Esophagus squamous epithelium (tissue), 5 donors: ENCODE results near the gene PSAT1. TPM values are rescaled to one million over a fixed set of nuclear protein-coding genes. Genes with fewer than 3 reads are reported as not detected.

Experiments used
- DNase-seq: peaks from one replicate; lab custom pipeline; 2025; lab: John Stamatoyannopoulos, UW
- H3K27ac ChIP-seq, 4 donors: fragments of 200-600 bp; sonication (generic); one replicate each; pipeline ENCODE4 v1.5.1; 2016 to 2019; ENCODE audit warnings: mild to moderate bottlenecking in 1 of 4
- H3K27me3 ChIP-seq, 4 donors: fragments of 200-600 bp; sonication (generic); 1 replicate in 3 of 4; 2 replicates in 1 of 4; pipeline versions ENCODE4 v1.5.1 to v1.6.0; 2017 to 2021; ENCODE audit warnings: antibody characterized with exemption in 1 of 4
- H3K36me3 ChIP-seq, 3 donors: fragments of 200-600 bp; sonication (generic); one replicate each; pipeline ENCODE4 v1.5.1; 2016 to 2019
- H3K4me1 ChIP-seq, 3 donors: fragments of 200-600 bp; sonication (generic); one replicate each; pipeline ENCODE4 v1.5.1; 2017 to 2019
- H3K4me3 ChIP-seq, 4 donors: fragments of 200-600 bp; sonication (generic); 1 replicate in 3 of 4; 2 replicates in 1 of 4; pipeline ENCODE4 v1.5.1; 2016 to 2019; ENCODE audit warnings: mild to moderate bottlenecking in 2 of 4, moderate library complexity in 1 of 4
- H3K9me3 ChIP-seq, 3 donors: fragments of 200-600 bp; sonication (generic); one replicate each; pipeline ENCODE4 v1.5.1; 2016 to 2019
- POLR2A ChIP-seq, 4 donors: fragments of 450-650 bp; IDR thresholded peaks; one replicate each; pipeline ENCODE4 v1.6.1; 2017; ENCODE audit warnings: antibody characterized with exemption in 4 of 4, mild to moderate bottlenecking in 4 of 4, moderate library complexity in 3 of 4
- WGBS, 2 donors: methylation state at CpG; one replicate each; pipeline ENCODE4 v1.1.5; 2018; 5-methylcytosine and 5-hydroxymethylcytosine counted together
- intact Hi-C: fragments of 100-400 bp; cut with DNase I; formaldehyde crosslinking; loops from one replicate; pipeline ENCODE4 v1.15.0; 2022
- total RNA-seq, 4 donors: library from RNA; depleted of rRNA; stranded (reverse); fragments of >200 nt; gene quantifications; one replicate each; pipeline ENCODE4 v1.1.0, GENCODE V29; 2016
- TF ChIP-seq, protein P1 (sequence below), 6 experiments: fragments of 450-650 bp in 4 of 6; fragments of 200-600 bp in 2 of 6; sonication (generic) in 2 of 6; IDR thresholded peaks; one replicate each; pipeline ENCODE4 v1.5.1; 2016 to 2019; ENCODE audit warnings: antibody characterized with exemption in 6 of 6, mild to moderate bottlenecking in 4 of 6, moderate library complexity in 4 of 6
- donor health status: DM: yes; HTN: yes; CAD: no.

PSAT1 gene
- total RNA-seq, 4 donors from 2014 or later: 16.2 to 76.1 (median 37.8) TPM

DNA sequence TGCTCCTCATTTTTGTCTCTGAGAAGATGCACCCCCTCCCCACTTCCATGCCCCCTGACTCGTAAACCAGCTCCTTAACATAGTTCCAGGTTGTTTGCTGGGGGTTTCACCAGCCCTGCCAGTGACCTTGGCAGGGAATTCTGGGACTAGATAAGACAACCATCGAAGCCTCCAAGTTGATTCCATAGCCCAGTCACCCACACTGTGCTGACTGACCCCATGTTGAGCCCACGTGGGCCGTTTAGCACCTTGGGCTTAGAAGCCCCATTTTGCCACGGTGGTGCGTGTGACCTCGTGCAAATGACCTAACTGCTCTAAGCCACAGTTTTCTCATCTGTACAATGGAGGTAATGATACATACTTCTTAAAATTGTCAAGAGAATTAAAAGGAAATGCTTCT is 24.6 kb downstream of the PSAT1 start:
- intact Hi-C loops: no loop called here
- H3K4me1 ChIP-seq: peaks cover 0 to 5% (median 0%) of the 10 kb centered on the region in 3 donors
- WGBS, 2 donors: 95% methylated on average over 7 of the region's 7 CpGs
- DNase-seq: no peak
- no peak for TF ChIP-seq POLR2A (IDR thresholded peaks at IDR 0.05)
- TF ChIP-seq, protein P1, sequence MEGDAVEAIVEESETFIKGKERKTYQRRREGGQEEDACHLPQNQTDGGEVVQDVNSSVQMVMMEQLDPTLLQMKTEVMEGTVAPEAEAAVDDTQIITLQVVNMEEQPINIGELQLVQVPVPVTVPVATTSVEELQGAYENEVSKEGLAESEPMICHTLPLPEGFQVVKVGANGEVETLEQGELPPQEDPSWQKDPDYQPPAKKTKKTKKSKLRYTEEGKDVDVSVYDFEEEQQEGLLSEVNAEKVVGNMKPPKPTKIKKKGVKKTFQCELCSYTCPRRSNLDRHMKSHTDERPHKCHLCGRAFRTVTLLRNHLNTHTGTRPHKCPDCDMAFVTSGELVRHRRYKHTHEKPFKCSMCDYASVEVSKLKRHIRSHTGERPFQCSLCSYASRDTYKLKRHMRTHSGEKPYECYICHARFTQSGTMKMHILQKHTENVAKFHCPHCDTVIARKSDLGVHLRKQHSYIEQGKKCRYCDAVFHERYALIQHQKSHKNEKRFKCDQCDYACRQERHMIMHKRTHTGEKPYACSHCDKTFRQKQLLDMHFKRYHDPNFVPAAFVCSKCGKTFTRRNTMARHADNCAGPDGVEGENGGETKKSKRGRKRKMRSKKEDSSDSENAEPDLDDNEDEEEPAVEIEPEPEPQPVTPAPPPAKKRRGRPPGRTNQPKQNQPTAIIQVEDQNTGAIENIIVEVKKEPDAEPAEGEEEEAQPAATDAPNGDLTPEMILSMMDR (IDR thresholded peaks at IDR 0.05): no peak
- H3K9me3 ChIP-seq: no peaks in the 10 kb centered on the region
- no peak overlapping the region for H3K27ac ChIP-seq
- peaks cover 0 to 39% (median 5%) of the 10 kb centered on the region in 3 donors for H3K36me3 ChIP-seq
- H3K27me3 ChIP-seq: no peaks in the 10 kb centered on the region
- H3K4me3 ChIP-seq: no peak overlapping the region

DNA sequence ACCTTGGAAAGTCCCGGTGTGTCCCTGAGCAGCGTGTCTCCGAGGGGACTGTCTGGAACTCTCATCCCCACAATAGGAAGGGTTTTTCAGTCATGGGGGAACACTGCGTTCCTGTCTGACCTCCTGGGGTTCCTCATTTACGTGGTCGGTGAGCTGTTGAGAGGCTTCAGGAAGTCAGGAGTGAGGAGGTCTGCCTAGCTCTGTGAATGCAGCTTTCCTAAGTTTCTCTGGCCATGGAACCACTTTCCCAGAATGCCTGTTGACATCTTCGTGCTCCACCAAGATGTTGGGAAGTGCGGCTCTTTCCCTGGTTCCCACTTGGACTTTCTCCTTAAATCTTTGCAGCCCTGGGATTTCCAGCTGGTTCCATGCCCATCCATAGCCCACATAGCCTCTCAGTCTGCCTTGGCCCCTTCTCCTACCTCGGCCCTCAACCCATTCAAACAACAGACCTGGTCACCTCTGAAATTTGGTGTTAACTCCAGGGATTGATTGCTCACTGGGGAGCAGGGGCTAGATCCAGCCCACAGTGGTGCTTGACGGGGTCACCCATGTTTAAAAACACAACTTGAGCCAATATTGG is 27.2 kb downstream of the PSAT1 start:
- no peak overlapping the region for H3K4me3 ChIP-seq
- no peak overlapping the region for H3K27ac ChIP-seq
- no peak for DNase-seq
- TF ChIP-seq, protein P1 (IDR thresholded peaks at IDR 0.05): no peak
- no peak for TF ChIP-seq POLR2A (IDR thresholded peaks at IDR 0.05)
- peaks cover 0 to 26% (median 1%) of the 10 kb centered on the region in 3 donors for H3K36me3 ChIP-seq
- peaks cover 0 to 5% (median 0%) of the 10 kb centered on the region in 3 donors for H3K4me1 ChIP-seq
- intact Hi-C loops: no loop called here
- H3K27me3 ChIP-seq: no peaks in the 10 kb centered on the region
- 85 to 92% methylated on average over 5 to 7 of the region's 10 CpGs for WGBS, 2 donors
- no peaks in the 10 kb centered on the region for H3K9me3 ChIP-seq

DNA sequence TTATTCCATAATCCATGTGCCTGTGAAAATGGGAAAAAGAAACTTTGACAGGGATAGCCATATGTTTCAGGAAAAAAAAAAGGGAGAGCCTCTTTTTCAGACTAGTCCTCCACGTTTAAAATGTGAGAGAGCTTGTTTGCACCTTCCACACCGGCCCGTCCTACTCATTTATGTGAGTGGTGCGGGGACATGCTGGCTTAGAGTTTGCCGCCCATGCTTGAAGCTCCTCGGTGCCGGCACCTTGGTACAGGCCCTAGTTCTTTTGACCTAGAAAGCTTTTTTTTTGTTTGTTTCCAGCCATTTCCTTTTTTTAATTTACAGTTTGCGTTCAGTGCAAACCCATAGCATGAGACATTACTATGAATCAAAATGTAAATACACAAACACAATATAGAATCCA is 27.8 kb downstream of the PSAT1 start:
- Histone ChIP-seq H3K36me3 (peaks cover 0 to 24% (median 0%) of the 10 kb centered on the region in 3 donors), H3K4me1 (peaks cover 0 to 5% (median 0%) of the 10 kb centered on the region in 3 donors), H3K27ac (no peak overlapping the region), H3K27me3 (no peaks in the 10 kb centered on the region), H3K9me3 (no peaks in the 10 kb centered on the region), H3K4me3 (no peak overlapping the region)
- TF ChIP-seq, protein P1 (IDR thresholded peaks at IDR 0.05): no peak
- no peak for TF ChIP-seq POLR2A (IDR thresholded peaks at IDR 0.05)
- WGBS, 2 donors: 91 to 93% methylated on average over 8 of the region's 8 CpGs
- intact Hi-C loops: no loop called here
- DNase-seq: no peak

DNA sequence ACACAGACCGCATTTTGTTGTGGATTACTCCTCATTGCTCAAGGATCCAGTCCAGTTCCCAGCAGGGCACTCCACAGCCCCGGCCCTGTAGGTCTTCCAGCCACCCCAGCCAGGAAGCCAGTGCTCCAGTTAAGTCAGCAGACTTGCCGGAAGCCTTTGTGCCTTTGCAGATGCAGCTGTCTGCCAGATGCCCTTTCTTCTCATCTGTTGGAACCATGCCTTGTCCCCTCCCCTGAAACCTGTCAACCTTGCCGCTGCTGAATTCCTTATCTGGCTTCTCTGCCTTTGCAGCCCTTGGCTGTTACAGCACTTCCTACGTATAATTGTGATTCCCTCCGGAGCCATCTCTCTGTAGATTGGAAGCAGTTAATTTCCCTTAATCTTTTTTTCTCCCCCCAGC is 28.4 kb downstream of the PSAT1 start:
- Histone ChIP-seq H3K4me3 (no peak overlapping the region), H3K4me1 (peaks cover 0 to 5% (median 0%) of the 10 kb centered on the region in 3 donors), H3K27me3 (no peaks in the 10 kb centered on the region), H3K36me3 (peaks cover 0 to 17% (median 0%) of the 10 kb centered on the region in 3 donors), H3K27ac (no peak overlapping the region), H3K9me3 (no peaks in the 10 kb centered on the region)
- no peak for DNase-seq
- intact Hi-C loops: no loop called here
- WGBS, 2 donors: 46 to 54% methylated on average over 6 of the region's 6 CpGs
- no peak for TF ChIP-seq POLR2A (IDR thresholded peaks at IDR 0.05)
- TF ChIP-seq, protein P1 (IDR thresholded peaks at IDR 0.05): no peak

DNA sequence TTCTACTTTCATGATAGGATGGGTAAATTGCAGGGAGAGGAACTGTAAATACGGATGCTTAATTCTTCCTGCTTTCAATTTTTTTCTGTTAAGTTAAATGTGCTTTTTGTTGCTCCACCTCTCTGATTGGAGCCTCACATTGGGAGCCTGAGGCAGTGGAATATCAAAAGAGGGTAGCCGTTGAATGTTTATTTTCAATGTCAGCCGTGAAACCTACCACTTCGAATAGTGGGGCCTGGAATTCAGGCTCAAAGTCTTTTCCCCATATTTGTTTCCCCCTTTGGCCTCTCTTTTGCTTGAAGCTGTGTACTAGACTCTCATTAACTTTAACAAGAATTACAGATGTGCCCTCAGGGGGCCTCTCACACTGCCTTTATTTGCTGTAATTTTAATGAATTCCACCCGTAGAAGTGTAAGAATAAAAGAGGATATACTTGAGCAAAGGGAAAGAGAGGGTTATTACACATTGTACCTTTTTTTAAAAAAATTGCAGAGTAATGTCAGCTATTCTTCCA is 29.0 kb downstream of the PSAT1 start:
- peaks cover 0 to 5% (median 0%) of the 10 kb centered on the region in 3 donors for H3K4me1 ChIP-seq
- 73% methylated on average over 5 of the region's 5 CpGs for WGBS, 2 donors
- H3K4me3 ChIP-seq: no peak overlapping the region
- peaks cover 0 to 16% (median 0%) of the 10 kb centered on the region in 3 donors for H3K36me3 ChIP-seq
- DNase-seq: no peak
- intact Hi-C loops: no loop called here
- TF ChIP-seq, protein P1 (IDR thresholded peaks at IDR 0.05): no peak
- TF ChIP-seq POLR2A (IDR thresholded peaks at IDR 0.05): no peak
- H3K27ac ChIP-seq: no peak overlapping the region
- no peaks in the 10 kb centered on the region for H3K27me3 ChIP-seq
- H3K9me3 ChIP-seq: no peaks in the 10 kb centered on the region
